ENCODE data around the gene SPRY2. TPM values are rescaled to one million over a fixed set of nuclear protein-coding genes. Genes with fewer than 3 reads are reported as not detected.
A peak's percentile ranks its signal among the peaks of the same experiment; 100 is the strongest.

Gene SPRY2
- total RNA-seq, 1 donor from 2014 or later, result 29.3 TPM

DNA sequence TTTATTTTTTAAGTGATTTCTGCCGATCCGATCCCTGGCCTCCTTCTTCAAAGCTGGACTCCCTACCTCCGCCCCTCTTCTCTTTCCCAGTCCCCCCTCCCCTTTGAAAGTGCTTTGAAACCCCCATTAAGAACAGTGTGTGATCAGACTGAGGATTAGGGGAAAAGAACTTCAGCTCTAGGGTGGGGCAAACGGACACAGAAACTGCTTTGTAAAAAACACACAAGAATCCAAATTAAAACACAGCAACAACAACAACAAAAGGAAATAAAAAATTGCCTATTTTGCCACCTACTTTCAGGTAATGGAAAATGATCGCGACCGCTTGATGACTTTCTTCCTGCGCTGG lies 1.4 kb downstream of the SPRY2 start:
- no peak overlapping the region for H3K27ac Mint-ChIP-seq (ENCODE audit: unreplicated experiment)
- peaks cover 15% of the 10 kb centered on the region for H3K4me1 Mint-ChIP-seq (ENCODE audit: low read depth, unreplicated experiment)
- peaks cover 3% of the 10 kb centered on the region for H3K9me3 Mint-ChIP-seq (ENCODE audit: unreplicated experiment)
- peaks cover 6% of the 10 kb centered on the region for H3K27me3 Mint-ChIP-seq (ENCODE audit: unreplicated experiment)
- no peak for DNase-seq
- no peaks in the 10 kb centered on the region for H3K36me3 Mint-ChIP-seq (ENCODE audit: unreplicated experiment)
- TF ChIP-seq, protein P1, sequence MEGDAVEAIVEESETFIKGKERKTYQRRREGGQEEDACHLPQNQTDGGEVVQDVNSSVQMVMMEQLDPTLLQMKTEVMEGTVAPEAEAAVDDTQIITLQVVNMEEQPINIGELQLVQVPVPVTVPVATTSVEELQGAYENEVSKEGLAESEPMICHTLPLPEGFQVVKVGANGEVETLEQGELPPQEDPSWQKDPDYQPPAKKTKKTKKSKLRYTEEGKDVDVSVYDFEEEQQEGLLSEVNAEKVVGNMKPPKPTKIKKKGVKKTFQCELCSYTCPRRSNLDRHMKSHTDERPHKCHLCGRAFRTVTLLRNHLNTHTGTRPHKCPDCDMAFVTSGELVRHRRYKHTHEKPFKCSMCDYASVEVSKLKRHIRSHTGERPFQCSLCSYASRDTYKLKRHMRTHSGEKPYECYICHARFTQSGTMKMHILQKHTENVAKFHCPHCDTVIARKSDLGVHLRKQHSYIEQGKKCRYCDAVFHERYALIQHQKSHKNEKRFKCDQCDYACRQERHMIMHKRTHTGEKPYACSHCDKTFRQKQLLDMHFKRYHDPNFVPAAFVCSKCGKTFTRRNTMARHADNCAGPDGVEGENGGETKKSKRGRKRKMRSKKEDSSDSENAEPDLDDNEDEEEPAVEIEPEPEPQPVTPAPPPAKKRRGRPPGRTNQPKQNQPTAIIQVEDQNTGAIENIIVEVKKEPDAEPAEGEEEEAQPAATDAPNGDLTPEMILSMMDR (IDR thresholded peaks at IDR 0.05; ENCODE audit: partially characterized antibody, unreplicated experiment), result no peak
- H3K4me3 Mint-ChIP-seq (ENCODE audit: unreplicated experiment), result no peak overlapping the region

DNA sequence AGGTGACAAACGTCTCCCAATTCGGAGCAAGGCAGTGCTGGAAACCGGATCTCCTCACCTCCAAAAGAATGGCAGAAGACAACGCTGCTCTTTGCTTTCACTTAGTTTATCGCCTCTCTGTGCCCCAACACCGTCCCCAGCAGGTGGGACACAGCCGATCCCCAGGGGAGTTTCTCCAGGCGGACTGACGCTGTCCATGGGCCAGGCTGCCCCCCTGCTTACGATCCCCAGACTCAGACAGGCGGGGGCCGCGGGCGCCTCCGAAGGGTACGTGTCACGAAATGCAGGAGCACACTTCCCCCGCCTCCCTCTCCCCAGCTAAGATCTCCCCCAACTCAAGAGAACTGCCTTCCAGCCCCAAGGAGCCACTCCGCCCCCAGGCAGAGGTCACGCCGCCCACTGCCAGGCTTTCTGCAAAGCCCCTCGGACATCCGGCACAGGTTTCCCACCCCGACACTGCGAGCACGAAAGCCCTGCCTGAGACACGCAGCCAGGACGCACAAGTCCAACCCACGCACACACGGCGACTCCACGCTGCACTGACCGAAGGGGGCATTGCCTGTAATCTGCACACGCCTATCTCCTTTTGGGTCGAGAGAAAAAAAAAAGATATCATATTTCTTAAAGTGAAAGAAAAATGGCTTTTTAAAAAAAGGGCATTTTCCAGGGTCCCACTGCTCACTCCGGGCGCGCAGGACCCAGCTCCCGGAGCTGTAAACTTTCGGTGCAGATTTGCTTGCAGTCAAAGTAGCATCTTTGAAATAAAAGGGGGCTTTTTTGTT lies 2.0 kb downstream of the SPRY2 start:
- Mint-ChIP-seq H3K9me3 (ENCODE audit: unreplicated experiment) (peaks cover 3% of the 10 kb centered on the region), H3K27me3 (ENCODE audit: unreplicated experiment) (peaks cover 6% of the 10 kb centered on the region), H3K4me3 (ENCODE audit: unreplicated experiment) (no peak overlapping the region), H3K27ac (ENCODE audit: unreplicated experiment) (no peak overlapping the region), H3K36me3 (ENCODE audit: unreplicated experiment) (no peaks in the 10 kb centered on the region), H3K4me1 (ENCODE audit: low read depth, unreplicated experiment) (peaks cover 15% of the 10 kb centered on the region)
- TF ChIP-seq, protein P1 (IDR thresholded peaks at IDR 0.05; ENCODE audit: partially characterized antibody, unreplicated experiment), result no peak
- DNase-seq, result peak; percentile 65

DNA sequence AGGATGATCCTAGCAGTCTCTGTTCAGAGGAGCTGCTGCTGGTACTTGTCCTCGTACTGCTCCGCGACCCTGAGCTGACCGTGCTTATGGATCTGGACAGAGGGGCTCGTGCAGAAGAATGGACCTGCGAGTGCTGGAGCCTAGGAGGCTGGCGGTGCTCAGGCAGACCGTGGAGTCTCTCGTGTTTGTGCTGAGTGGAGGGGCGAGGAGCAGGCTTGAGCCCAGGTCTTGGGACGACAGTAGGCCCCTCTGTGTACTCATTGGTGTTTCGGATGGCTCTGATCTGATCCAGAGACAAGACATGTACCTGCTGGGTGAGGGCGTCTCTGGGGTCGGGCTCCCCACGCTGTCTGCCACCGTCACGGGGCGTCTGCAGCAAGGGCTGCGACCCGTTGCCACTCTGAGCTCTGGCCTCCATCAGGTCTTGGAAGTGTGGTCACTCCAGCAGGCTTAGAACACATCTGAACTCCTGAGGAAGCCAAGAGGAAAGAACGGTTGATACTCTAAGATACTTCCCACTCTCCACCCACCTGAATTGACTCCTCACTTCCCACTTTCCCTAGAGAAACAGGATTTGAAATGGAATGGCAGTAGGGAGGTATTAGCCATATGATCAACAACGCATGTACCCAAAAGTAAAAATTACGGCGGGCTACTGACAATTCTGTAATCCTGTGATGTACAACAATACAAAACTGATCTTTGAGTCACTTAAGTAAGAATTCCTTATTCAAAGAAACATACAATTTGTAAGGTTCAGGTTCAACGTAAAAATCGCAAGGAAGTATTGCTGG lies 3.4 kb downstream of the SPRY2 start:
- no peak overlapping the region for H3K27ac Mint-ChIP-seq (ENCODE audit: unreplicated experiment)
- H3K4me3 Mint-ChIP-seq (ENCODE audit: unreplicated experiment), result no peak overlapping the region
- no peaks in the 10 kb centered on the region for H3K36me3 Mint-ChIP-seq (ENCODE audit: unreplicated experiment)
- peaks cover 15% of the 10 kb centered on the region for H3K4me1 Mint-ChIP-seq (ENCODE audit: low read depth, unreplicated experiment)
- DNase-seq, result peak; percentile 18
- peaks cover 6% of the 10 kb centered on the region for H3K27me3 Mint-ChIP-seq (ENCODE audit: unreplicated experiment)
- TF ChIP-seq, protein P1 (IDR thresholded peaks at IDR 0.05; ENCODE audit: partially characterized antibody, unreplicated experiment), result no peak
- H3K9me3 Mint-ChIP-seq (ENCODE audit: unreplicated experiment), result peaks cover 3% of the 10 kb centered on the region

DNA sequence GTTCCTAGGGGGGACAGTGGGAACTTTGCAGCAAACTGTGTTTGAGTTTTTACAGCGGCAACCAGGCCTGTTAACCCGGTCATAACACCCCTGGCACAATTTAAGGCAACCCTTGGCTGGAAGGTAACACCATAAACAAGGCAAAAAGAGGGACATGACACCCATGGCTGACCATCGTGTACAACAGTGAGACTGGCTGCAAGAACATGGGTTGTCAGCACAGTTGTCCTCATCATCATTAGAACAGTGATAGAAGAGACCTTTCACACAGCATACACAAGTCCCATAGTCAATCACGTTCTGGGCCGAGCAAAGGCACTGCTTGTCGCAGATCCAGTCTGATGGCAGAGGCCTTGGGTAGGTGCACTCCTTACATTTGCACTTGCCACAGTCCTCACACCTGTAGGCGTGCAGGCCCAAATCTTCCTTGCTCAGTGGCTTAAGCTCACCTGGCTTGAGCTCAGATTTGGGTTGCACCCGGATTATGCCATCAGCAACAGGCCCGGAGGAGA lies 4.1 kb downstream of the SPRY2 start:
- H3K27me3 Mint-ChIP-seq (ENCODE audit: unreplicated experiment), result peaks cover 5% of the 10 kb centered on the region
- DNase-seq, result no peak
- no peak overlapping the region for H3K4me3 Mint-ChIP-seq (ENCODE audit: unreplicated experiment)
- H3K27ac Mint-ChIP-seq (ENCODE audit: unreplicated experiment), result no peak overlapping the region
- H3K36me3 Mint-ChIP-seq (ENCODE audit: unreplicated experiment), result no peaks in the 10 kb centered on the region
- peaks cover 3% of the 10 kb centered on the region for H3K9me3 Mint-ChIP-seq (ENCODE audit: unreplicated experiment)
- peaks cover 15% of the 10 kb centered on the region for H3K4me1 Mint-ChIP-seq (ENCODE audit: low read depth, unreplicated experiment)
- TF ChIP-seq, protein P1 (IDR thresholded peaks at IDR 0.05; ENCODE audit: partially characterized antibody, unreplicated experiment), result no peak

All from glutamatergic neuron (in vitro differentiated cells).